Liver (tissue), 9 donors: ENCODE measurements around the gene SGIP1. TPM values are rescaled to one million over a fixed set of nuclear protein-coding genes. Genes with fewer than 3 reads are reported as not detected.

Source experiments
- DNase-seq: peaks from one replicate; pipeline ENCODE4 v3.0.0-alpha.2; 2017; ENCODE audit warnings: low spot score
- H3K27ac ChIP-seq, 2 donors: one replicate each; pipeline ENCODE4 v1.7.0; 2013; ENCODE audit warnings: inconsistent platforms in 2 of 2, low read length in 2 of 2, control low read depth in 1 of 2, low read depth in 1 of 2, mild to moderate bottlenecking in 1 of 2
- H3K27me3 ChIP-seq, 4 donors: one replicate each; pipeline versions ENCODE4 v1.6.1 to v1.7.0; 2013; ENCODE audit warnings: low read length in 3 of 4, inconsistent platforms in 1 of 4, mild to moderate bottlenecking in 1 of 4, moderate library complexity in 1 of 4; ENCODE audit not compliant: control insufficient read depth in 4 of 4, insufficient read depth in 4 of 4
- H3K36me3 ChIP-seq, 4 donors: one replicate each; pipeline versions ENCODE4 v1.6.1 to v1.7.0; 2013; ENCODE audit warnings: low read length in 3 of 4, mild to moderate bottlenecking in 3 of 4, low read depth in 1 of 4, moderate library complexity in 1 of 4; ENCODE audit not compliant: control insufficient read depth in 4 of 4, insufficient read depth in 3 of 4
- H3K4me1 ChIP-seq, 4 donors: one replicate each; pipeline versions ENCODE4 v1.6.1 to v1.7.0; 2013; ENCODE audit warnings: low read length in 3 of 4, mild to moderate bottlenecking in 3 of 4, moderate library complexity in 1 of 4; ENCODE audit not compliant: control insufficient read depth in 4 of 4, insufficient read depth in 4 of 4
- H3K4me3 ChIP-seq, 3 donors: one replicate each; pipeline versions ENCODE4 v1.6.1 to v1.7.0; 2013; ENCODE audit warnings: low read length in 3 of 3, control low read depth in 1 of 3, low read depth in 1 of 3, mild to moderate bottlenecking in 1 of 3
- H3K9ac ChIP-seq, 2 donors: one replicate each; pipeline ENCODE4 v1.7.0; 2013; ENCODE audit warnings: low read length in 2 of 2, mild to moderate bottlenecking in 2 of 2, moderate library complexity in 2 of 2, control low read depth in 1 of 2, low read depth in 1 of 2
- H3K9me3 ChIP-seq, 4 donors: one replicate each; pipeline versions ENCODE4 v1.6.1 to v1.7.0; 2013; ENCODE audit warnings: low read length in 3 of 4; ENCODE audit not compliant: control insufficient read depth in 4 of 4
- EGR1 ChIP-seq, 2 donors: IDR thresholded peaks; 2 replicates each; pipeline ENCODE4 v1.6.1; 2016 to 2018; ENCODE audit warnings: antibody characterized with exemption in 2 of 2, low read depth in 2 of 2
- FOXA1 ChIP-seq: IDR thresholded peaks from 2 replicates; pipeline ENCODE4 v1.6.1; 2016; ENCODE audit warnings: antibody characterized with exemption
- FOXA2 ChIP-seq: IDR thresholded peaks from 2 replicates; pipeline ENCODE4 v1.6.1; 2016; ENCODE audit warnings: antibody characterized with exemption
- GABPA ChIP-seq, 2 donors: IDR thresholded peaks in 1 of 2; conservative IDR thresholded peaks in 1 of 2; 2 replicates each; pipeline ENCODE4 v1.6.1; 2016; ENCODE audit warnings: antibody characterized with exemption in 2 of 2, mild to moderate bottlenecking in 1 of 2, moderate library complexity in 1 of 2
- HNF4A ChIP-seq, 2 donors: conservative IDR thresholded peaks; 2 replicates each; pipeline ENCODE4 v1.6.1; 2016; ENCODE audit warnings: antibody characterized with exemption in 2 of 2, mild to moderate bottlenecking in 2 of 2
- HNF4G ChIP-seq: IDR thresholded peaks from 2 replicates; pipeline ENCODE4 v1.6.1; 2016; ENCODE audit warnings: antibody characterized with exemption
- JUND ChIP-seq, 2 donors: IDR thresholded peaks; 2 replicates each; pipeline ENCODE4 v1.6.1; 2016; ENCODE audit warnings: antibody characterized with exemption in 2 of 2
- NR2F2 ChIP-seq: IDR thresholded peaks from 2 replicates; pipeline ENCODE4 v1.6.1; 2016; ENCODE audit warnings: antibody characterized with exemption
- RAD21 ChIP-seq, 2 donors: IDR thresholded peaks; 2 replicates each; pipeline ENCODE4 v1.6.1; 2016; ENCODE audit warnings: antibody characterized with exemption in 2 of 2, mild to moderate bottlenecking in 2 of 2
- RXRA ChIP-seq, 2 donors: IDR thresholded peaks; 2 replicates each; pipeline ENCODE4 v1.6.1; 2017 to 2018; ENCODE audit warnings: antibody characterized with exemption in 2 of 2, mild to moderate bottlenecking in 1 of 2
- SP1 ChIP-seq: IDR thresholded peaks from 2 replicates; pipeline ENCODE4 v1.6.1; 2018; ENCODE audit warnings: antibody characterized with exemption, mild to moderate bottlenecking
- TAF1 ChIP-seq: conservative IDR thresholded peaks from 2 replicates; pipeline ENCODE4 v1.6.1; 2016; ENCODE audit warnings: antibody characterized with exemption, mild to moderate bottlenecking
- YY1 ChIP-seq: IDR thresholded peaks from 2 replicates; pipeline ENCODE4 v1.6.1; 2016; ENCODE audit warnings: antibody characterized with exemption, mild to moderate bottlenecking
- WGBS: extraction: QIAGEN DNeasy Blood & Tissue Kit; methylation state at CpG from one replicate; pipeline ENCODE4 v1.1.7; 2013; 5-methylcytosine and 5-hydroxymethylcytosine counted together
- polyA plus RNA-seq, 2 donors: library from polyadenylated mRNA; stranded (reverse) in 1 of 2; unstranded in 1 of 2; fragments of 200-250 nt in 1 of 2; fragments of >200 nt in 1 of 2; fragmentation: Nextera tagmentation in 1 of 2; extraction: Ambion mirVana in 1 of 2; gene quantifications; one replicate each; pipeline versions ENCODE4 v1.2.1 to v1.2.3, GENCODE V29; 2013 to 2015
- total RNA-seq, 2 donors: library from RNA; depleted of rRNA; stranded (reverse); fragments of >200 nt; gene quantifications; one replicate each; pipeline ENCODE4 v1.2.3, GENCODE V29; 2014
- TF ChIP-seq, protein P1 (sequence below): IDR thresholded peaks from 2 replicates; pipeline ENCODE4 v1.6.1; 2016; ENCODE audit warnings: antibody characterized with exemption
- TF ChIP-seq, protein P2 (sequence below): IDR thresholded peaks from 2 replicates; pipeline ENCODE4 v1.6.1; 2016; ENCODE audit warnings: antibody characterized with exemption
- TF ChIP-seq, protein P3 (sequence below): IDR thresholded peaks from 2 replicates; pipeline ENCODE4 v1.6.1; 2016; ENCODE audit warnings: antibody characterized with exemption
- TF ChIP-seq, protein P4 (sequence below): IDR thresholded peaks from 2 replicates; pipeline ENCODE4 v1.6.1; 2016; ENCODE audit warnings: antibody characterized with exemption, mild to moderate bottlenecking
- TF ChIP-seq, protein P5 (sequence below): fragments of 150-350 bp; IDR thresholded peaks from 2 replicates; pipeline ENCODE4 v1.5.1; 2017; ENCODE audit warnings: improper control_type of control experiment, low read depth, low read length; ENCODE audit not compliant: missing input control
- donor health status: healthy.
- donor health status: healthy.
- donor health status: healthy.
- donor health status: healthy.
- donor health status: healthy.

Gene SGIP1
- total and polyA plus RNA-seq, 4 donors, result 0.09 to 2.5 (median 0.38) TPM

DNA sequence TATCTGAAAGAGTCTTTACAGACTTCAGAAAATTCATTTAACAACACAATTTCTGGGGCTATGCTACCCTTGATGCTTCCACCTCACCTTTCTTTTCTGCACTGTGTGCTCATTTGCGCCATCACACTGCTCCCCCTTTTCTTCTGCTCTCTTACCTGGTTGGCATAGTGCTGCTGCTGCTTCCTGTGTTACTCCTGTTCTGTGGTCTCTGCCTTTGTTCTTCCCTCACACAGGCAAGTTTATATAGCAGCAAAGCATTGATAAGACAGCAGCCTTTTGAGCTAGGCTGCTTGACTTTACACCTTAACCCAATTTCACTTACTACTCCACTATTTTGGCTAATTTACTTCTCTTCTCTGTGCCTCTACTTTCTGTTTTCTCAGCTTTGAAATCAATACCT lies 18.3 kb downstream of the SGIP1 start:
- no peaks in the 10 kb centered on the region for H3K4me1 ChIP-seq
- no peak overlapping the region for H3K9ac ChIP-seq
- H3K4me3 ChIP-seq, result no peak overlapping the region
- H3K27me3 ChIP-seq, result peaks cover 0 to 2% (median 0%) of the 10 kb centered on the region in 4 donors
- 89% methylated on average over 1 of the region's 1 CpG for WGBS
- H3K9me3 ChIP-seq, result no peaks in the 10 kb centered on the region
- TF ChIP-seq FOXA2 (no peak), NR2F2 (no peak), YY1 (no peak), HNF4G (no peak), GABPA (IDR thresholded peaks at IDR 0.05 in 1 of 2, conservative IDR thresholded peaks at IDR 0.05 in 1 of 2) (no peak), JUND (IDR thresholded peaks at IDR 0.05) (no peak)
- TF ChIP-seq, protein P1, sequence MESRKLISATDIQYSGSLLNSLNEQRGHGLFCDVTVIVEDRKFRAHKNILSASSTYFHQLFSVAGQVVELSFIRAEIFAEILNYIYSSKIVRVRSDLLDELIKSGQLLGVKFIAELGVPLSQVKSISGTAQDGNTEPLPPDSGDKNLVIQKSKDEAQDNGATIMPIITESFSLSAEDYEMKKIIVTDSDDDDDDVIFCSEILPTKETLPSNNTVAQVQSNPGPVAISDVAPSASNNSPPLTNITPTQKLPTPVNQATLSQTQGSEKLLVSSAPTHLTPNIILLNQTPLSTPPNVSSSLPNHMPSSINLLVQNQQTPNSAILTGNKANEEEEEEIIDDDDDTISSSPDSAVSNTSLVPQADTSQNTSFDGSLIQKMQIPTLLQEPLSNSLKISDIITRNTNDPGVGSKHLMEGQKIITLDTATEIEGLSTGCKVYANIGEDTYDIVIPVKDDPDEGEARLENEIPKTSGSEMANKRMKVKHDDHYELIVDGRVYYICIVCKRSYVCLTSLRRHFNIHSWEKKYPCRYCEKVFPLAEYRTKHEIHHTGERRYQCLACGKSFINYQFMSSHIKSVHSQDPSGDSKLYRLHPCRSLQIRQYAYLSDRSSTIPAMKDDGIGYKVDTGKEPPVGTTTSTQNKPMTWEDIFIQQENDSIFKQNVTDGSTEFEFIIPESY, result no peak
- TF ChIP-seq, protein P2, sequence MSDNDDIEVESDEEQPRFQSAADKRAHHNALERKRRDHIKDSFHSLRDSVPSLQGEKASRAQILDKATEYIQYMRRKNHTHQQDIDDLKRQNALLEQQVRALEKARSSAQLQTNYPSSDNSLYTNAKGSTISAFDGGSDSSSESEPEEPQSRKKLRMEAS, result no peak
- TF ChIP-seq, protein P3, sequence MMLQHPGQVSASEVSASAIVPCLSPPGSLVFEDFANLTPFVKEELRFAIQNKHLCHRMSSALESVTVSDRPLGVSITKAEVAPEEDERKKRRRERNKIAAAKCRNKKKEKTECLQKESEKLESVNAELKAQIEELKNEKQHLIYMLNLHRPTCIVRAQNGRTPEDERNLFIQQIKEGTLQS, result no peak
- no peak overlapping the region for H3K27ac ChIP-seq
- no peaks in the 10 kb centered on the region for H3K36me3 ChIP-seq
- no peak for DNase-seq

DNA sequence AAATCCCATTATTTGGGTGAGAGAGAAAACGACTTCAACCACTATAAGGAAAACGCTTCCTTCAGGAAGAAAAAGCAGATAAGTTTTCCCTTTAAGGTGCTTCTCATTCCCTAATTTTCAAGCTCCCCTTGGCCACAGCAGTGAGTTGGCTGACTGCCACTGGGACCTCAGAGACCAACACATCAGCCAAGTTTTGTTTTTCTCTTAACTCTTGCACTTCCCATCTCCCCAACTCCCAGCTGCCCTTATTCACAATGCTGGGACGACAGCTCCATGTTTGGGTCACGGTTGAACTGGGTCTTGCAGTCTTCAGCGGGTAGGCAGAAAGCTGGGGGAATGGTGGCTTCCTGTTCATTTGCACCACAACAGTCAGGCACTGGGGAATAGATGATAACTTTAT lies 18.9 kb downstream of the SGIP1 start:
- H3K4me3 ChIP-seq, result no peak overlapping the region
- no peak overlapping the region for H3K9ac ChIP-seq
- DNase-seq, result no peak
- no peaks in the 10 kb centered on the region for H3K4me1 ChIP-seq
- WGBS, result 67% methylated on average over 5 of the region's 5 CpGs
- H3K9me3 ChIP-seq, result no peaks in the 10 kb centered on the region
- no peaks in the 10 kb centered on the region for H3K36me3 ChIP-seq
- peaks cover 0 to 2% (median 0%) of the 10 kb centered on the region in 4 donors for H3K27me3 ChIP-seq
- TF ChIP-seq HNF4G (no peak), GABPA (IDR thresholded peaks at IDR 0.05 in 1 of 2, conservative IDR thresholded peaks at IDR 0.05 in 1 of 2) (no peak), EGR1 (IDR thresholded peaks at IDR 0.05; ENCODE audit: low read depth in 2 of 2) (no peak), TAF1 (no peak), YY1 (no peak), RAD21 (IDR thresholded peaks at IDR 0.05) (no peak), HNF4A (conservative IDR thresholded peaks at IDR 0.05) (no peak), RXRA (IDR thresholded peaks at IDR 0.05) (no peak), SP1 (no peak), FOXA1 (no peak), JUND (IDR thresholded peaks at IDR 0.05) (no peak), NR2F2 (no peak), FOXA2 (no peak)
- TF ChIP-seq, protein P4, sequence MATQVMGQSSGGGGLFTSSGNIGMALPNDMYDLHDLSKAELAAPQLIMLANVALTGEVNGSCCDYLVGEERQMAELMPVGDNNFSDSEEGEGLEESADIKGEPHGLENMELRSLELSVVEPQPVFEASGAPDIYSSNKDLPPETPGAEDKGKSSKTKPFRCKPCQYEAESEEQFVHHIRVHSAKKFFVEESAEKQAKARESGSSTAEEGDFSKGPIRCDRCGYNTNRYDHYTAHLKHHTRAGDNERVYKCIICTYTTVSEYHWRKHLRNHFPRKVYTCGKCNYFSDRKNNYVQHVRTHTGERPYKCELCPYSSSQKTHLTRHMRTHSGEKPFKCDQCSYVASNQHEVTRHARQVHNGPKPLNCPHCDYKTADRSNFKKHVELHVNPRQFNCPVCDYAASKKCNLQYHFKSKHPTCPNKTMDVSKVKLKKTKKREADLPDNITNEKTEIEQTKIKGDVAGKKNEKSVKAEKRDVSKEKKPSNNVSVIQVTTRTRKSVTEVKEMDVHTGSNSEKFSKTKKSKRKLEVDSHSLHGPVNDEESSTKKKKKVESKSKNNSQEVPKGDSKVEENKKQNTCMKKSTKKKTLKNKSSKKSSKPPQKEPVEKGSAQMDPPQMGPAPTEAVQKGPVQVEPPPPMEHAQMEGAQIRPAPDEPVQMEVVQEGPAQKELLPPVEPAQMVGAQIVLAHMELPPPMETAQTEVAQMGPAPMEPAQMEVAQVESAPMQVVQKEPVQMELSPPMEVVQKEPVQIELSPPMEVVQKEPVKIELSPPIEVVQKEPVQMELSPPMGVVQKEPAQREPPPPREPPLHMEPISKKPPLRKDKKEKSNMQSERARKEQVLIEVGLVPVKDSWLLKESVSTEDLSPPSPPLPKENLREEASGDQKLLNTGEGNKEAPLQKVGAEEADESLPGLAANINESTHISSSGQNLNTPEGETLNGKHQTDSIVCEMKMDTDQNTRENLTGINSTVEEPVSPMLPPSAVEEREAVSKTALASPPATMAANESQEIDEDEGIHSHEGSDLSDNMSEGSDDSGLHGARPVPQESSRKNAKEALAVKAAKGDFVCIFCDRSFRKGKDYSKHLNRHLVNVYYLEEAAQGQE, result no peak
- TF ChIP-seq, protein P1, result no peak
- TF ChIP-seq, protein P5, sequence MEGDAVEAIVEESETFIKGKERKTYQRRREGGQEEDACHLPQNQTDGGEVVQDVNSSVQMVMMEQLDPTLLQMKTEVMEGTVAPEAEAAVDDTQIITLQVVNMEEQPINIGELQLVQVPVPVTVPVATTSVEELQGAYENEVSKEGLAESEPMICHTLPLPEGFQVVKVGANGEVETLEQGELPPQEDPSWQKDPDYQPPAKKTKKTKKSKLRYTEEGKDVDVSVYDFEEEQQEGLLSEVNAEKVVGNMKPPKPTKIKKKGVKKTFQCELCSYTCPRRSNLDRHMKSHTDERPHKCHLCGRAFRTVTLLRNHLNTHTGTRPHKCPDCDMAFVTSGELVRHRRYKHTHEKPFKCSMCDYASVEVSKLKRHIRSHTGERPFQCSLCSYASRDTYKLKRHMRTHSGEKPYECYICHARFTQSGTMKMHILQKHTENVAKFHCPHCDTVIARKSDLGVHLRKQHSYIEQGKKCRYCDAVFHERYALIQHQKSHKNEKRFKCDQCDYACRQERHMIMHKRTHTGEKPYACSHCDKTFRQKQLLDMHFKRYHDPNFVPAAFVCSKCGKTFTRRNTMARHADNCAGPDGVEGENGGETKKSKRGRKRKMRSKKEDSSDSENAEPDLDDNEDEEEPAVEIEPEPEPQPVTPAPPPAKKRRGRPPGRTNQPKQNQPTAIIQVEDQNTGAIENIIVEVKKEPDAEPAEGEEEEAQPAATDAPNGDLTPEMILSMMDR, result no peak
- TF ChIP-seq, protein P2, result no peak
- TF ChIP-seq, protein P3, result no peak
- no peak overlapping the region for H3K27ac ChIP-seq
